K562 (cell line): Measurements from ENCODE around the gene FBLIM1. TPM values are rescaled to one million over a fixed set of nuclear protein-coding genes. Genes with fewer than 3 reads are reported as not detected.

Experiments
- DDX20 ChIP-seq: fragments of 450-650 bp; IDR thresholded peaks from 2 replicates; pipeline ENCODE4 v1.6.1; 2016; ENCODE audit warnings: missing genetic modification characterization, low read depth, mild to moderate bottlenecking, missing compliant biosample characterization, moderate library complexity
- ELF2 ChIP-seq: fragments of 250-450 bp; sonication (Bioruptor Pico); IDR thresholded peaks from 2 replicates; pipeline ENCODE4 v1.5.0; 2021; ENCODE audit warnings: mild to moderate bottlenecking
- MCM7 ChIP-seq, 2 experiments: fragments of 450-650 bp; IDR thresholded peaks; 2 replicates each; pipeline ENCODE4 v1.6.1; 2016 to 2018
- TBL1XR1 ChIP-seq, 2 experiments: IDR thresholded peaks; 2 replicates each; pipeline ENCODE4 v1.6.1; 2012; ENCODE audit warnings: improper control_type of control experiment in 2 of 2, low read length in 2 of 2, mild to moderate bottlenecking in 1 of 2
- ZNF354B ChIP-seq: fragments of 250-450 bp; sonication (Bioruptor Pico); IDR thresholded peaks from 2 replicates; pipeline ENCODE4 v1.4.0; 2020
- ZNF507 ChIP-seq: conservative IDR thresholded peaks from 2 replicates; pipeline ENCODE4 v1.6.1; 2017; ENCODE audit warnings: missing genetic modification characterization, missing compliant biosample characterization
- ZNF551 ChIP-seq: fragments of 250-450 bp; sonication (Bioruptor Pico); IDR thresholded peaks from 2 replicates; pipeline ENCODE4 v1.5.0; 2021; ENCODE audit warnings: mild to moderate bottlenecking, moderate library complexity
- ZNF76 ChIP-seq: fragments of 250-450 bp; sonication (Bioruptor Pico); IDR thresholded peaks from 2 replicates; pipeline ENCODE4 v1.4.0; 2020; ENCODE audit warnings: mild to moderate bottlenecking, moderate library complexity, borderline replicate concordance
- polyA plus RNA-seq, 8 experiments: library from polyadenylated mRNA; depleted of rRNA in 4 of 8; stranded (reverse) in 5 of 8; unstranded in 3 of 8; fragments of >200 nt; fragmentation: Nextera tagmentation in 2 of 8; fragmentation: Illumina TruSeq in 1 of 8; extraction: Ambion mirVana in 2 of 8; extraction: Trizol in 1 of 8; gene quantifications; 2 replicates each; pipeline versions ENCODE4 v1.2.1 to v1.2.3, GENCODE V29; 2011 to 2014; ENCODE audit warnings: inconsistent platforms in 1 of 8, missing spikeins in 1 of 8
- total RNA-seq, 7 experiments: library from RNA; depleted of rRNA in 6 of 7; stranded (reverse); fragments of >200 nt in 6 of 7; fragmentation: Illumina TruSeq in 2 of 7; extraction: Trizol in 2 of 7; gene quantifications; 2 replicates each; pipeline versions ENCODE4 v1.2.1 to v1.2.3, GENCODE V29; 2011 to 2021; ENCODE audit warnings: low replicate concordance in 1 of 7
- TF ChIP-seq, protein P1 (sequence below): sonication (generic); formaldehyde crosslinking; IDR thresholded peaks from 2 replicates; pipeline ENCODE4 v1.8.0; 2022; ENCODE audit warnings: missing genetic modification reagents, mild to moderate bottlenecking, moderate library complexity, borderline replicate concordance
- TF ChIP-seq, protein P2 (sequence below), 2 experiments: fragments of 450-650 bp in 1 of 2; sonication (generic) in 1 of 2; formaldehyde crosslinking in 1 of 2; IDR thresholded peaks; 2 replicates each; pipeline versions ENCODE4 v1.7.1 to v1.9.0; 2016 to 2022; ENCODE audit warnings: inconsistent platforms in 1 of 2, mild to moderate bottlenecking in 1 of 2, missing genetic modification reagents in 1 of 2
- TF ChIP-seq, protein P3 (sequence below): sonication (generic); formaldehyde crosslinking; IDR thresholded peaks from 2 replicates; pipeline ENCODE4 v1.4.0; 2020; ENCODE audit warnings: mild to moderate bottlenecking, missing genetic modification reagents
- TF ChIP-seq, protein P4 (sequence below): fragments of 250-450 bp; sonication (Bioruptor Pico); IDR thresholded peaks from 2 replicates; pipeline ENCODE4 v1.4.0; 2020; ENCODE audit warnings: mild to moderate bottlenecking

FBLIM1 gene
- total and polyA plus RNA-seq, 9 of the 15 experiments (the other 6 are each of a cell fraction or from before 2014, with no cell fraction given) = 0.14 to 0.24 TPM; not detected in 7

DNA sequence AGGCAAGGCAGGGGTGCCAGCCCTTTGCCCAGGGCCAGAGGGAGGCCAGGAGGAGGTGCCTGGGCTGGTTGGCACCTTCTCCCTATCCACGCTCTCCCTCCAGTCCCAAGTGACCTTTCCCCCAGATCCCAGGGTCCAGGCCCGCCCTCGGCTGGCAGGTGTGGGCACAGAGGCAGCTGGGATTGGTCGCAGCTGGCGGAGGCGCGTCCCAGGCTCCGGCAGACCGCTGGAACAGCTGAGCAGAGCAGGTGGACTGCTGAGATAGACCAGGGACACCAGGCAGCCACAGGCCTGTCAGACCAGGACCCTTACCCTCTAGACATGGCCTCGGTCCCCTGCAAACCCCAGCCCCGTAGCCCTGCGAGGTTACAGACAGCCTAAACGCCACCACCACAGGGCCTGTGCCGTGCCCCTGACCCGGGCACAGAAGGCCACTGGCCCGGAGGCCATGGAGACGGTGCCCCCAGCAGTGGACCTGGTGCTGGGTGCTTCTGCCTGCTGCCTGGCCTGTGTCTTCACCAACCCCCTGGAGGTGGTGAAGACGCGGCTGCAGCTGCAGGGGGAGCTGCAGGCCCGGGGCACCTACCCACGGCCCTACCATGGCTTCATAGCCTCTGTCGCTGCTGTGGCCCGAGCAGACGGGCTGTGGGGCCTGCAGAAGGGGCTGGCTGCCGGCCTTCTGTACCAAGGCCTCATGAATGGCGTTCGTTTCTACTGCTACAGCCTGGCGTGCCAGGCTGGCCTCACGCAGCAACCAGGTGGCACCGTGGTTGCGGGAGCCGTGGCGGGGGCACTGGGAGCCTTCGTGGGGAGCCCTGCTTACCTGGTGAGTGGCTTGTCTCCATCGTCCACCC lies 22.3 kb upstream of the FBLIM1 start, which contains the start of gene SLC25A34 (continued):
- TF ChIP-seq ELF2 (CRISPR knock-in tag) = no peak
- TF ChIP-seq ZNF354B (CRISPR knock-in tag) = no peak
- no peak for TF ChIP-seq ZNF551 (CRISPR knock-in tag)
- TF ChIP-seq ZNF507 (tag) = no peak
- TF ChIP-seq, protein P1, sequence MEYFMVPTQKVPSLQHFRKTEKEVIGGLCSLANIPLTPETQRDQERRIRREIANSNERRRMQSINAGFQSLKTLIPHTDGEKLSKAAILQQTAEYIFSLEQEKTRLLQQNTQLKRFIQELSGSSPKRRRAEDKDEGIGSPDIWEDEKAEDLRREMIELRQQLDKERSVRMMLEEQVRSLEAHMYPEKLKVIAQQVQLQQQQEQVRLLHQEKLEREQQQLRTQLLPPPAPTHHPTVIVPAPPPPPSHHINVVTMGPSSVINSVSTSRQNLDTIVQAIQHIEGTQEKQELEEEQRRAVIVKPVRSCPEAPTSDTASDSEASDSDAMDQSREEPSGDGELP (CRISPR knock-in tag) = peak; percentile 48; the same call in 1 of the 2 replicates
- TF ChIP-seq, protein P2, sequence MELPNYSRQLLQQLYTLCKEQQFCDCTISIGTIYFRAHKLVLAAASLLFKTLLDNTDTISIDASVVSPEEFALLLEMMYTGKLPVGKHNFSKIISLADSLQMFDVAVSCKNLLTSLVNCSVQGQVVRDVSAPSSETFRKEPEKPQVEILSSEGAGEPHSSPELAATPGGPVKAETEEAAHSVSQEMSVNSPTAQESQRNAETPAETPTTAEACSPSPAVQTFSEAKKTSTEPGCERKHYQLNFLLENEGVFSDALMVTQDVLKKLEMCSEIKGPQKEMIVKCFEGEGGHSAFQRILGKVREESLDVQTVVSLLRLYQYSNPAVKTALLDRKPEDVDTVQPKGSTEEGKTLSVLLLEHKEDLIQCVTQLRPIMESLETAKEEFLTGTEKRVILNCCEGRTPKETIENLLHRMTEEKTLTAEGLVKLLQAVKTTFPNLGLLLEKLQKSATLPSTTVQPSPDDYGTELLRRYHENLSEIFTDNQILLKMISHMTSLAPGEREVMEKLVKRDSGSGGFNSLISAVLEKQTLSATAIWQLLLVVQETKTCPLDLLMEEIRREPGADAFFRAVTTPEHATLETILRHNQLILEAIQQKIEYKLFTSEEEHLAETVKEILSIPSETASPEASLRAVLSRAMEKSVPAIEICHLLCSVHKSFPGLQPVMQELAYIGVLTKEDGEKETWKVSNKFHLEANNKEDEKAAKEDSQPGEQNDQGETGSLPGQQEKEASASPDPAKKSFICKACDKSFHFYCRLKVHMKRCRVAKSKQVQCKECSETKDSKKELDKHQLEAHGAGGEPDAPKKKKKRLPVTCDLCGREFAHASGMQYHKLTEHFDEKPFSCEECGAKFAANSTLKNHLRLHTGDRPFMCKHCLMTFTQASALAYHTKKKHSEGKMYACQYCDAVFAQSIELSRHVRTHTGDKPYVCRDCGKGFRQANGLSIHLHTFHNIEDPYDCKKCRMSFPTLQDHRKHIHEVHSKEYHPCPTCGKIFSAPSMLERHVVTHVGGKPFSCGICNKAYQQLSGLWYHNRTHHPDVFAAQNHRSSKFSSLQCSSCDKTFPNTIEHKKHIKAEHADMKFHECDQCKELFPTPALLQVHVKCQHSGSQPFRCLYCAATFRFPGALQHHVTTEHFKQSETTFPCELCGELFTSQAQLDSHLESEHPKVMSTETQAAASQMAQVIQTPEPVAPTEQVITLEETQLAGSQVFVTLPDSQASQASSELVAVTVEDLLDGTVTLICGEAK (IDR thresholded peaks at IDR 0.05) = no peak
- TF ChIP-seq, protein P2 (CRISPR knock-in tag; IDR thresholded peaks at IDR 0.05) = no peak
- TF ChIP-seq ZNF76 (CRISPR knock-in tag) = no peak
- TF ChIP-seq, protein P3, sequence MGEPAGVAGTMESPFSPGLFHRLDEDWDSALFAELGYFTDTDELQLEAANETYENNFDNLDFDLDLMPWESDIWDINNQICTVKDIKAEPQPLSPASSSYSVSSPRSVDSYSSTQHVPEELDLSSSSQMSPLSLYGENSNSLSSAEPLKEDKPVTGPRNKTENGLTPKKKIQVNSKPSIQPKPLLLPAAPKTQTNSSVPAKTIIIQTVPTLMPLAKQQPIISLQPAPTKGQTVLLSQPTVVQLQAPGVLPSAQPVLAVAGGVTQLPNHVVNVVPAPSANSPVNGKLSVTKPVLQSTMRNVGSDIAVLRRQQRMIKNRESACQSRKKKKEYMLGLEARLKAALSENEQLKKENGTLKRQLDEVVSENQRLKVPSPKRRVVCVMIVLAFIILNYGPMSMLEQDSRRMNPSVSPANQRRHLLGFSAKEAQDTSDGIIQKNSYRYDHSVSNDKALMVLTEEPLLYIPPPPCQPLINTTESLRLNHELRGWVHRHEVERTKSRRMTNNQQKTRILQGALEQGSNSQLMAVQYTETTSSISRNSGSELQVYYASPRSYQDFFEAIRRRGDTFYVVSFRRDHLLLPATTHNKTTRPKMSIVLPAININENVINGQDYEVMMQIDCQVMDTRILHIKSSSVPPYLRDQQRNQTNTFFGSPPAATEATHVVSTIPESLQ (CRISPR knock-in tag) = no peak
- no peak for TF ChIP-seq MCM7 (IDR thresholded peaks at IDR 0.05)
- no peak for TF ChIP-seq DDX20 (tag)
- no peak for TF ChIP-seq TBL1XR1 (IDR thresholded peaks at IDR 0.05; ENCODE audit: low read length in 2 of 2)
- TF ChIP-seq, protein P4, sequence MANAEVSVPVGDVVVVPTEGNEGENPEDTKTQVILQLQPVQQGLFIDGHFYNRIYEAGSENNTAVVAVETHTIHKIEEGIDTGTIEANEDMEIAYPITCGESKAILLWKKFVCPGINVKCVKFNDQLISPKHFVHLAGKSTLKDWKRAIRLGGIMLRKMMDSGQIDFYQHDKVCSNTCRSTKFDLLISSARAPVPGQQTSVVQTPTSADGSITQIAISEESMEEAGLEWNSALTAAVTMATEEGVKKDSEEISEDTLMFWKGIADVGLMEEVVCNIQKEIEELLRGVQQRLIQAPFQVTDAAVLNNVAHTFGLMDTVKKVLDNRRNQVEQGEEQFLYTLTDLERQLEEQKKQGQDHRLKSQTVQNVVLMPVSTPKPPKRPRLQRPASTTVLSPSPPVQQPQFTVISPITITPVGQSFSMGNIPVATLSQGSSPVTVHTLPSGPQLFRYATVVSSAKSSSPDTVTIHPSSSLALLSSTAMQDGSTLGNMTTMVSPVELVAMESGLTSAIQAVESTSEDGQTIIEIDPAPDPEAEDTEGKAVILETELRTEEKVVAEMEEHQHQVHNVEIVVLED (CRISPR knock-in tag) = no peak
